Measurements from ENCODE around the gene F8. TPM values are rescaled to one million over a fixed set of nuclear protein-coding genes. Genes with fewer than 3 reads are reported as not detected.

Gene F8
- total RNA-seq (41.3 TPM), polyA plus RNA-seq (ENCODE audit: insufficient read depth, low read depth, low replicate concordance) (15.1 TPM)
- long read RNA-seq, donor 1: 0 reads
- long read RNA-seq, donor 2: 0 reads
- long read RNA-seq, donor 3, partial matches to known transcripts: 235 of 235 reads
- long read RNA-seq, donor 3, other reads (novel, unspliced or antisense): 0 of 235 reads
- long read RNA-seq, donor 4: 0 reads
- long read RNA-seq, donor 5: 0 reads
- long read RNA-seq, donor 6, partial matches to known transcripts: 0 of 1 reads
- long read RNA-seq, donor 6, other reads (novel, unspliced or antisense): 0 of 1 reads
- long read RNA-seq, donor 7, transcript F8-201 (5 exons, 2,620 nt): major isoform, 5 of 24 reads
- long read RNA-seq, donor 7, partial matches to known transcripts: 10 of 24 reads
- long read RNA-seq, donor 7, other reads (novel, unspliced or antisense): 9 of 24 reads
- long read RNA-seq, donor 8, partial matches to known transcripts: 107 of 167 reads
- long read RNA-seq, donor 8, other reads (novel, unspliced or antisense): 60 of 167 reads
- long read RNA-seq, donor 9, partial matches to known transcripts: 6 of 6 reads
- long read RNA-seq, donor 9, other reads (novel, unspliced or antisense): 0 of 6 reads
- long read RNA-seq, donor 10, partial matches to known transcripts: 51 of 52 reads
- long read RNA-seq, donor 10, other reads (novel, unspliced or antisense): 0 of 52 reads

GRCh38 chrX:155022585-155022984, at the start of gene F8:
Gene F8, minus strand, starts transcription at chrX:155022723. Its CDS starts 171 bp downstream, at chrX:155022552.
- H3K27ac ChIP-seq (ENCODE audit: low read depth in 2 of 2, low read length in 2 of 2): no peak within 1 kb of the TSS
- H3K27me3 ChIP-seq (ENCODE audit: control insufficient read depth, insufficient read depth, low read length): no peaks in the 10 kb centered on the region
- no peak within 1 kb of the TSS for H3K9ac ChIP-seq (ENCODE audit: low read length in 3 of 3)
- H3K9me3 ChIP-seq (ENCODE audit: control insufficient read depth in 2 of 3, insufficient read depth in 1 of 3, low read length in 3 of 3): no peaks in the 10 kb centered on the region
- peak within 1 kb of the TSS in 1 of 3 donors; percentile 32 for H3K4me3 ChIP-seq (ENCODE audit: low read length in 3 of 3)
- no peak for DNase-seq
- no peak for FAIRE-seq
- intact Hi-C loops (cut with DNase I): no loop called here
- H3K4me1 ChIP-seq (ENCODE audit: control insufficient read depth in 2 of 3, insufficient read depth in 2 of 3, low read depth in 1 of 3, low read length in 3 of 3): no peaks in the 10 kb centered on the region
- H3K36me3 ChIP-seq (ENCODE audit: control insufficient read depth in 2 of 3, insufficient read depth in 3 of 3, low read length in 3 of 3): no peaks in the 10 kb centered on the region
- TF ChIP-seq CTCF (IDR thresholded peaks at IDR 0.05; ENCODE audit: borderline replicate concordance, extremely low read depth, insufficient read depth): no peak

- FAIRE-seq (no peak), DNase-seq (peak in 2 of 5 donors; percentile 2 to 80)
- no peaks in the 10 kb centered on the region for H3K9me3 ChIP-seq (ENCODE audit: control insufficient read depth in 2 of 3, insufficient read depth in 1 of 3, low read length in 3 of 3)
- H3K27me3 ChIP-seq (ENCODE audit: control insufficient read depth, insufficient read depth, low read length): no peaks in the 10 kb centered on the region
- peaks cover 0 to 4% (median 2%) of the 10 kb centered on the region in 3 donors for H3K36me3 ChIP-seq (ENCODE audit: control insufficient read depth in 2 of 3, insufficient read depth in 3 of 3, low read length in 3 of 3)
- H3K27ac ChIP-seq (ENCODE audit: low read depth in 2 of 2, low read length in 2 of 2): peak overlapping the region; percentile 57 to 75
- intact Hi-C loops (cut with DNase I): no loop called here
- TF ChIP-seq CTCF (IDR thresholded peaks at IDR 0.05; ENCODE audit: borderline replicate concordance, extremely low read depth, insufficient read depth): no peak
- no peaks in the 10 kb centered on the region for H3K4me1 ChIP-seq (ENCODE audit: control insufficient read depth in 2 of 3, insufficient read depth in 2 of 3, low read depth in 1 of 3, low read length in 3 of 3)
- H3K9ac ChIP-seq (ENCODE audit: low read length in 3 of 3): peak overlapping the region; percentile 8 to 65 (median 55)
- peak overlapping the region; percentile 84 to 87 (median 86) for H3K4me3 ChIP-seq (ENCODE audit: low read length in 3 of 3)
These were observed 49.3 kb upstream of the F8 start for GRCh38 chrX:155071694-155072280.

- Histone ChIP-seq H3K4me1 (ENCODE audit: control insufficient read depth in 2 of 3, insufficient read depth in 2 of 3, low read depth in 1 of 3, low read length in 3 of 3) (no peaks in the 10 kb centered on the region), H3K9ac (ENCODE audit: low read length in 3 of 3) (peak within 1 kb of the TSS; percentile 55 to 77 (median 69)), H3K4me3 (ENCODE audit: low read length in 3 of 3) (peak within 1 kb of the TSS; percentile 84 to 87 (median 86)), H3K9me3 (ENCODE audit: control insufficient read depth in 2 of 3, insufficient read depth in 1 of 3, low read length in 3 of 3) (no peaks in the 10 kb centered on the region), H3K27me3 (ENCODE audit: control insufficient read depth, insufficient read depth, low read length) (no peaks in the 10 kb centered on the region), H3K27ac (ENCODE audit: low read depth in 2 of 2, low read length in 2 of 2) (peak within 1 kb of the TSS; percentile 75 to 78), H3K36me3 (ENCODE audit: control insufficient read depth in 2 of 3, insufficient read depth in 3 of 3, low read length in 3 of 3) (peaks cover 0 to 4% (median 2%) of the 10 kb centered on the region in 3 donors)
- intact Hi-C loops (cut with DNase I): no loop called here
- FAIRE-seq: no peak
- peak; percentile 82 to 94 (median 89) for DNase-seq
- no peak for TF ChIP-seq CTCF (IDR thresholded peaks at IDR 0.05; ENCODE audit: borderline replicate concordance, extremely low read depth, insufficient read depth)
These were observed 48.6 kb upstream of the F8 start, which contains the start of the genes BRCC3, CMC4 and MTCP1 for GRCh38 chrX:155070975-155071693. Gene BRCC3, plus strand, starts transcription at chrX:155071508. Its CDS starts 20 bp downstream, at chrX:155071528. Gene CMC4, minus strand, starts transcription at chrX:155071136. Its CDS starts 7,113 bp downstream, at chrX:155064023. Gene MTCP1, minus strand, starts transcription at chrX:155071136. Its CDS starts 5,126 bp downstream, at chrX:155066010.

Measured in kidney (tissue), 22 donors.